ENCODE measurements around the gene TDRD9.

DNA sequence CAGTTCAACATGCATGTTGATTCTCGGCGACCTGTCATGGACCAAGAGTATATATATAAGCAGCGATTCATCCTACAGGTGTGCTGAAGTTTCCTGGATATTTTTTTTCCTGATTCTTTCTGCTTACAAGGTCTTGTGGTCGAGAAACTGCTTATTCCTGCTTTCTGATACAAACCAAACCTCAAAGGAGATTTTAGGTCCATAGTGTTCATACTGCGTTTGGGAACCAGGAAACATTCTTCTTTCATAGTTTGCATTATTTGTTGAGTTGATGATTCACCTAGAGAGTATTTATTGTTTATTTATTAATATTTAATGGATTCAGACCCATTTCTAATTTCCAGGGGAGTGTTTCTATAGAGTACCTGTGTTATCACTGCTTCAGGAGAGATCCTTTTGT is 86.5 kb downstream of the TDRD9 start:
- TF ChIP-seq POLR2AphosphoS5 (IDR thresholded peaks at IDR 0.05; ENCODE audit: low read depth, low read length) (no peak), POLR2A (IDR thresholded peaks at IDR 0.05; ENCODE audit: low read depth, low read length) (no peak), TAF1 (IDR thresholded peaks at IDR 0.05; ENCODE audit: low read depth, low read length) (no peak), SPI1 (IDR thresholded peaks at IDR 0.05; ENCODE audit: low read depth, low read length) (no peak)

Measured in GM12891 (cell line).